SU-DHL-6 (cell line): ENCODE results near the gene EGFL8.

Experiments
- H2AFZ ChIP-seq: fragments of 200-600 bp; sonication (generic); 2 replicates; pipeline ENCODE4 v1.6.1; 2014; ENCODE audit warnings: low read depth, mild to moderate bottlenecking, moderate library complexity, mixed read lengths, antibody characterized with exemption, low read length; ENCODE audit not compliant: severe bottlenecking
- H3F3A ChIP-seq: fragments of 200-600 bp; shearing (Covaris generic); 2 replicates; pipeline ENCODE4 v1.6.0; 2016; ENCODE audit warnings: antibody characterized with exemption, mild to moderate bottlenecking; ENCODE audit not compliant: insufficient read depth
- H3K27ac ChIP-seq: fragments of 200-600 bp; sonication (generic); 2 replicates; pipeline ENCODE4 v1.5.1; 2016; ENCODE audit warnings: low read depth, mild to moderate bottlenecking, low read length, moderate library complexity, mixed read lengths
- H3K27me3 ChIP-seq: fragments of 200-600 bp; sonication (generic), shearing (Covaris generic); 2 replicates; pipeline ENCODE4 v1.6.0; 2014; ENCODE audit warnings: mild to moderate bottlenecking, low read length
- H3K36me3 ChIP-seq: fragments of 200-600 bp; sonication (generic); 2 replicates; pipeline ENCODE4 v1.6.1; 2014; ENCODE audit warnings: mild to moderate bottlenecking, low read length, mixed read lengths
- H3K4me2 ChIP-seq: fragments of 300-600, 200-600 bp; shearing (Covaris generic), sonication (generic); 2 replicates; pipeline ENCODE4 v1.6.0; 2014; ENCODE audit warnings: low read length, low read depth, mild to moderate bottlenecking; ENCODE audit not compliant: poor library complexity, severe bottlenecking
- H3K4me3 ChIP-seq: fragments of 200-600 bp; sonication (generic); 2 replicates; pipeline ENCODE4 v1.5.1; 2014; ENCODE audit warnings: antibody characterized with exemption, low read length, mild to moderate bottlenecking, mixed read lengths; ENCODE audit not compliant: insufficient read depth, poor library complexity, severe bottlenecking
- H3K79me2 ChIP-seq: fragments of 200-600 bp; sonication (generic); 2 replicates; pipeline ENCODE4 v1.6.1; 2014; ENCODE audit warnings: mild to moderate bottlenecking, low read length, moderate library complexity; ENCODE audit not compliant: insufficient read depth
- H3K9ac ChIP-seq: fragments of 200-600 bp; sonication (generic); 2 replicates; pipeline ENCODE4 v1.7.0; 2014; ENCODE audit warnings: mild to moderate bottlenecking, low read length
- H3K9me2 ChIP-seq: fragments of 200-600 bp; sonication (generic); replicated peaks from 2 replicates; pipeline ENCODE4 v1.6.1; 2014; ENCODE audit warnings: low read length; ENCODE audit not compliant: insufficient read depth
- H3K9me3 ChIP-seq: fragments of 200-600 bp; sonication (generic); 2 replicates; pipeline ENCODE4 v1.6.1; 2014; ENCODE audit warnings: low read length, mixed read lengths; ENCODE audit not compliant: insufficient read depth
- H4K20me1 ChIP-seq: fragments of 200-600 bp; sonication (generic); 2 replicates; pipeline ENCODE4 v1.6.1; 2014; ENCODE audit warnings: low read depth, mild to moderate bottlenecking, antibody characterized with exemption, low read length, moderate library complexity, mixed read lengths
- EZH2phosphoT487 ChIP-seq: fragments of 200-600 bp; sonication (generic), shearing (Covaris generic); conservative IDR thresholded peaks from 2 replicates; pipeline ENCODE4 v1.6.1; 2018; ENCODE audit warnings: mild to moderate bottlenecking, antibody characterized with exemption, low read length, moderate library complexity, mixed read lengths
- TF ChIP-seq, protein P1 (sequence below): fragments of 200-600 bp; sonication (generic); IDR thresholded peaks from one replicate; pipeline ENCODE4 v1.5.1; 2017; ENCODE audit warnings: antibody characterized with exemption, mild to moderate bottlenecking, low read length, moderate library complexity; ENCODE audit not compliant: insufficient read depth, poor library complexity, severe bottlenecking

The EGFL8 gene

DNA sequence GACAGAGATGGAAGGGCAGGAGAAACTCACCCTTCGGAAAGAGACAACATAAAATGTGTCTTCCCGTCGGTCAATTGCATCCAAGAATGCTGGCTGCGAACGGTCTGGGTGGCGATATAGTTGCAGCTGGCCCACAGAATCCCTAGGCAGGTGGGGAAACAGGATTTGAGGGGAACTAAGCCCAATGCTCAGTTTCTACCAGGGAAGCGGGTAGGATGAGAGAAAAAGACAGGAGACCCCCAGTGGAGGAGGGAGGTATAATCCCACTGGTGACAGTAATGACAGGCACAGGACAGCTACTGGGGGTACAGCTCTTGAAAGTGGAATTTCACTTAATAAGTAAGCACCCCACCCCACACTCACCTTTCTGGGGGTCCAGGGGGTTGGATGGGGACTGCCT, 47.7 kb upstream of the EGFL8 start:
- no peak overlapping the region for H2AFZ ChIP-seq
- no peaks in the 10 kb centered on the region; the same call in 1 of the 2 replicates for H3K36me3 ChIP-seq
- no peaks in the 10 kb centered on the region for H3K9me3 ChIP-seq
- H4K20me1 ChIP-seq = no peaks in the 10 kb centered on the region
- no peaks in the 10 kb centered on the region for H3K9me2 ChIP-seq
- H3K27me3 ChIP-seq = no peaks in the 10 kb centered on the region
- H3F3A ChIP-seq = no peaks in the 10 kb centered on the region
- no peaks in the 10 kb centered on the region for H3K79me2 ChIP-seq
- H3K4me3 ChIP-seq = no peak overlapping the region
- H3K27ac ChIP-seq = no peak overlapping the region
- H3K4me2 ChIP-seq = no peak overlapping the region
- TF ChIP-seq EZH2phosphoT487 = no peak
- TF ChIP-seq, protein P1, sequence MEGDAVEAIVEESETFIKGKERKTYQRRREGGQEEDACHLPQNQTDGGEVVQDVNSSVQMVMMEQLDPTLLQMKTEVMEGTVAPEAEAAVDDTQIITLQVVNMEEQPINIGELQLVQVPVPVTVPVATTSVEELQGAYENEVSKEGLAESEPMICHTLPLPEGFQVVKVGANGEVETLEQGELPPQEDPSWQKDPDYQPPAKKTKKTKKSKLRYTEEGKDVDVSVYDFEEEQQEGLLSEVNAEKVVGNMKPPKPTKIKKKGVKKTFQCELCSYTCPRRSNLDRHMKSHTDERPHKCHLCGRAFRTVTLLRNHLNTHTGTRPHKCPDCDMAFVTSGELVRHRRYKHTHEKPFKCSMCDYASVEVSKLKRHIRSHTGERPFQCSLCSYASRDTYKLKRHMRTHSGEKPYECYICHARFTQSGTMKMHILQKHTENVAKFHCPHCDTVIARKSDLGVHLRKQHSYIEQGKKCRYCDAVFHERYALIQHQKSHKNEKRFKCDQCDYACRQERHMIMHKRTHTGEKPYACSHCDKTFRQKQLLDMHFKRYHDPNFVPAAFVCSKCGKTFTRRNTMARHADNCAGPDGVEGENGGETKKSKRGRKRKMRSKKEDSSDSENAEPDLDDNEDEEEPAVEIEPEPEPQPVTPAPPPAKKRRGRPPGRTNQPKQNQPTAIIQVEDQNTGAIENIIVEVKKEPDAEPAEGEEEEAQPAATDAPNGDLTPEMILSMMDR = no peak
- H3K9ac ChIP-seq = no peak overlapping the region

DNA sequence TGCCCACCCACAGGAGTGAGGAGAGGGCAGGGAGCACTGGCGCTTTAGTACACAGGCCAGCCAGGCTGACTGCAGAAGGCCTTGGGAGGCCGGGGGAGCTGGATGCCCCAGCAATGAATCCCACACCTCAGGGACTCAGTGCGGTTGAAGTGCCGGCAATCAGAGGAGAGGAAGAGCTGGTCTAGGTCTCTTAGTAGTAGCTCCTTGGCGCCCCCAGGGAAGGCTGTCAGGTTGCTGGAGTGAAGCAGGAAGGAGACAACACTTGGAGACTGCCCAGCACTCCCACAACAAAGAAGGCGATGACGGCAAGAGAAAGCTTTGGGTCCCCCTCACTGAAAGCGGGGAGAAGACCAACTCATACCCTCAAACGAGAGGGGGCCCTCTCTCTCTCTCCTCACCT, 46.9 kb upstream of the EGFL8 start:
- no peak overlapping the region for H2AFZ ChIP-seq
- H3K9me2 ChIP-seq = no peaks in the 10 kb centered on the region
- H3K27me3 ChIP-seq = no peaks in the 10 kb centered on the region
- H3K9ac ChIP-seq = no peak overlapping the region
- peaks cover 4% of the 10 kb centered on the region for H3K36me3 ChIP-seq
- H3K27ac ChIP-seq = no peak overlapping the region
- H3F3A ChIP-seq = no peaks in the 10 kb centered on the region
- H3K4me3 ChIP-seq = no peak overlapping the region
- no peaks in the 10 kb centered on the region for H4K20me1 ChIP-seq
- TF ChIP-seq EZH2phosphoT487 = no peak
- no peak overlapping the region for H3K4me2 ChIP-seq
- H3K9me3 ChIP-seq = no peaks in the 10 kb centered on the region
- H3K79me2 ChIP-seq = no peaks in the 10 kb centered on the region

DNA sequence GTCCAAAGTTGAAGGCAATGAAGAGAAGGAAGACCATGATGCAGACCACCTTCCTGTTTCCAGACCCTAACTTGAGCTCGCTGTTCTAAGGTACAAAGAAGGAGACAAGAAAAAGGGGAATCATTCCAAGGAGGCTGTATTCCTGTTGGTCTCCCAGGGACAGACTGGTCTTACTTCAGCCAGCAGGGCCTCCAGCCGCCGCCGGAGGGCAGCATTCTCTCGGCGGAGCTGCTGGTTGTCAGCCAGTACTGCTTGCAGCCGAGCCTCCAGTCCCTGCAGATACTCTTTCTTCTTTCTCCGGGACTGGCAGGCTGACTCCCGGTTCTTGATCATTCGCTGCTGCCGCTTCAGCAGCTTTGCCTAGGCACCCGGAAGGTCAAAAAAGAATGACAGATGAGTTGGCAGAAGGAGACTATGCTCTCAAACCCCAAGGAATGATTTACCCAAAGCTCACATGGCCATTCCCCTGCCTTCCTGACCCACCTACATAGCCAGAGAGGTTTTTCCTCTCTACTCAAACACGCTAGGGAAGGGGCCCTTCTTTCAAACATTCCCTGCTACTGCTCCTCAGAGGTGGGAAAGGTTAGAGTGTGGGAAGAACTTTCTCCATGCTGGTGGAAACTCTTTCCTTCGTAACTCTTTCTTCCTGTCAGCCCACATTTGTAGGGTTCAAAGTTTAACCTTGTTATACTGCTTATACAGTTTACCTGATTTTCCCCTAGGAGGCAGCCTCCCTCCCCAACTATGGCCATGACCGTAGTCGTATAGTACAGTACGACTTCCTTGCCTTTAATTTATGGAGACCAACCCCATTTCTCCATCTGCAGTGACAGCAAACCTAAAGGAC, 45.4 kb upstream of the EGFL8 start:
- Histone ChIP-seq H3K36me3 (peaks cover 4% of the 10 kb centered on the region), H3K27me3 (no peaks in the 10 kb centered on the region), H3F3A (no peaks in the 10 kb centered on the region), H3K27ac (no peak overlapping the region), H4K20me1 (no peaks in the 10 kb centered on the region), H3K4me2 (no peak overlapping the region), H2AFZ (no peak overlapping the region), H3K79me2 (no peaks in the 10 kb centered on the region; the same call in 1 of the 2 replicates), H3K9me2 (no peaks in the 10 kb centered on the region), H3K4me3 (no peak overlapping the region), H3K9me3 (no peaks in the 10 kb centered on the region), H3K9ac (no peak overlapping the region)
- TF ChIP-seq, protein P1 = peak; percentile 99
- no peak for TF ChIP-seq EZH2phosphoT487

DNA sequence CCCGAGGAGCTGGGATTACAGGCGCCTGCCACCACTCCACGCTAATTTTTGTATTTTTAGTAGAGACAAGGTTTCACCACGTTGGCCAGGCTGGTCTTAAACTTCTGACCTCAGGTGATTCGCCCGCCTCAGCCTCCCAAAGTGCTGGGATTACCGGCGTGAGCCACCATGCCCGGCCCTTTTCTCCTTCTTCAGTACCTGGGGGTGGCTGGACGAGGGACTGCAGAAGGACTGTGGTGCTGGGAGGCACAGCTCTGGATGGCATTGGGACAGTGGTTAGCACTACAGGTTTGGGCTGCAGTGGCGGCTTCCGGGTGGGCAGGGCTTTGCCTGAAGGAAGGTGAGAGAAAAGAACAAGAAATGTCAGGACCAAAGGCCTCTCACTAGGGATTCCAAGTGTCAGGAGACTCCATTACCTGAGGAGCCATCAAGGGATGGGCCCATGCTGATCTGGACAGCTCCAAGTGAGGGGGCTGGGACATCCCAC, 43.8 kb upstream of the EGFL8 start:
- Histone ChIP-seq H3F3A (no peaks in the 10 kb centered on the region), H3K9me2 (no peaks in the 10 kb centered on the region), H3K27ac (no peak overlapping the region), H3K9me3 (no peaks in the 10 kb centered on the region), H3K36me3 (peaks cover 4% of the 10 kb centered on the region), H3K4me2 (no peak overlapping the region), H4K20me1 (no peaks in the 10 kb centered on the region), H2AFZ (no peak overlapping the region), H3K4me3 (no peak overlapping the region), H3K9ac (no peak overlapping the region), H3K79me2 (no peaks in the 10 kb centered on the region; the same call in 1 of the 2 replicates), H3K27me3 (no peaks in the 10 kb centered on the region)
- TF ChIP-seq, protein P1 = no peak
- no peak for TF ChIP-seq EZH2phosphoT487
